NCI-H526 treated with DMSO at 0.1 percent for 48 hours (cell line): Measurements from ENCODE around the gene PRPF40B.
A peak's percentile ranks its signal among the peaks of the same experiment; 100 is the strongest.
"Not testable (repeated sequence)": the region's sequence is repeated elsewhere in the genome, so short reads cannot be mapped to it uniquely, and the experiment has no call there.

Source experiments
- DNase-seq: peaks from one replicate; lab custom pipeline; 2025; lab: John Stamatoyannopoulos, UW

Gene PRPF40B

GRCh38 chr12:49623142-49623904 is at the start of gene PRPF40B:
Gene PRPF40B (plus strand): TSS chr12:49623561. CDS start chr12:49623591, 30 bp downstream.
- DNase-seq, result peak; percentile 75

GRCh38 chr12:49577589-49578315 is 45.6 kb upstream of the PRPF40B start:
- no peak for DNase-seq

- DNase-seq, result no peak
These were observed 44.8 kb upstream of the PRPF40B start for GRCh38 chr12:49578471-49579112.

GRCh38 chr12:49580572-49581535 is 42.5 kb upstream of the PRPF40B start:
- DNase-seq, result peak; percentile 50

GRCh38 chr12:49582201-49582600 is 41.2 kb upstream of the PRPF40B start:
- DNase-seq, result no peak

GRCh38 chr12:49582850-49583249 is 40.5 kb upstream of the PRPF40B start:
- DNase-seq, result no peak

GRCh38 chr12:49583366-49584094 is 39.8 kb upstream of the PRPF40B start:
- DNase-seq, result no peak

- no peak for DNase-seq
These were observed 38.8 kb upstream of the PRPF40B start for GRCh38 chr12:49584591-49584990.

- DNase-seq, result no peak
These were observed 37.6 kb upstream of the PRPF40B start for GRCh38 chr12:49585477-49586459.

- DNase-seq, result no peak
These were observed 36.0 kb upstream of the PRPF40B start for GRCh38 chr12:49587174-49587908.

- DNase-seq, result no peak
These were observed 35.1 kb upstream of the PRPF40B start for GRCh38 chr12:49588281-49588680.

GRCh38 chr12:49588721-49589516 is 34.4 kb upstream of the PRPF40B start:
- DNase-seq, result no peak

GRCh38 chr12:49598527-49598926 is 24.8 kb upstream of the PRPF40B start:
- no peak for DNase-seq

- DNase-seq, result no peak
These were observed 23.4 kb upstream of the PRPF40B start for GRCh38 chr12:49599961-49600360.

- DNase-seq, result no peak
These were observed 19.6 kb upstream of the PRPF40B start for GRCh38 chr12:49603721-49604120.

GRCh38 chr12:49604856-49605255 is 18.5 kb upstream of the PRPF40B start:
- DNase-seq, result no peak

GRCh38 chr12:49605539-49605938 is 17.8 kb upstream of the PRPF40B start, which contains the start of gene FAM186B:
Gene FAM186B (minus strand): TSS chr12:49605639. CDS start chr12:49605477, 162 bp downstream.
- not testable (repeated sequence) for DNase-seq
